ENCODE data around the gene TIE1.

DNA sequence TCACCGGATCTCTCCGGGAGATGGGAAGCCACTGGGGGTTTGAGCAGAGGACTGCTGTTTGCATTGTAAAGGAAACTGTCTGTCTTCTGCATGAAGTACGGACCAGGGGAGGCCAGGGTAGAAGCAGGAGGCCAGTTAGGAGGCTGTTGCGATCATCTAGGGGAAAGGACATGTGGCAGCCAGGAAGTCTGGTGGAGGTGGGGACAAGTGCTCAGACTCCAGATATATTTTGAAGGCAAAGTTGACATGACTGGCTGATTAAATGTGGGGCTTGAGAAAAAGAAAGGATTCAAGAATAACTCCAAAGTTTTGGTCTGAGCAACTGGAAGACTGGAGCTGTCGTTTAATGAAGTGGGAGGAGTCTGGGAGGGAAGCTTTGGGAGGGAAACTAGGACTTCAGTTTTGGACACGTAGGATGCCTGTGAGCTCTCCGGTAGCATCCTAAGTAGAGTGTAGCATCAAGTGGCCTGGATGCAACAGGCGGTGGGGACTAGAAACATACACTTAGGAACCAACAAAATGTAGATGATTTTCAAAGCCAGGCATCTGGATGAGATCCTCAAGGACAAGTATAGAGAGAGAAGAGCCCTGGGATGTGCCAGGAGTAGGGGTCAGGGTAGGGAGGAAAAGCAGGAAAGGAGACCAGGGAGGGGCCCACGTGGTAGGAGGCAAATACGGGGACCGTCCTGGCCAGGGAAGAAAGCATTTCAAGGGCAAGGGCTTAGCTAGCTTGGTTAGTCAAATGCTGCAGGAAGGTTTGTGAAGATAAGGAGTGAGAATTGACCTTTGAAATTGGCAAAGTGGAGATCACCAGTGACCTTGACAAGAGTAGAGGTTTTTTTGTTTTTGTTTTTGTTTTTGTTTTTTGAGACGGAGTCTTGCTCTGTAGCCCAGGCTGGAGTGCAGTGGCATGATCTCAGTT lies 11.7 kb upstream of the TIE1 start:
- TF ChIP-seq EZH2phosphoT487 (IDR thresholded peaks at IDR 0.05; ENCODE audit: insufficient read depth, low read depth) (no peak), EZH2 (IDR thresholded peaks at IDR 0.05; ENCODE audit: insufficient read depth, poor library complexity, severe bottlenecking) (no peak)
